GM19099 (cell line): Measurements from ENCODE around the gene ABCG1.

ENCODE experiments used
- POLR2A ChIP-seq: IDR thresholded peaks from 3 replicates; pipeline ENCODE4 v1.6.1; 2011; ENCODE audit warnings: low read depth; ENCODE audit not compliant: insufficient read length; ENCODE audit errors: extremely low read depth

ABCG1 gene

GRCh38 chr21:42261829-42262200 lies 42.9 kb downstream of the ABCG1 start:
- TF ChIP-seq POLR2A, result no peak

GRCh38 chr21:42262831-42263231 lies 43.9 kb downstream of the ABCG1 start:
- TF ChIP-seq POLR2A, result no peak

GRCh38 chr21:42263591-42264131 lies 44.7 kb downstream of the ABCG1 start:
- no peak for TF ChIP-seq POLR2A

- no peak for TF ChIP-seq POLR2A
These were observed 45.6 kb downstream of the ABCG1 start for GRCh38 chr21:42264245-42265195.

GRCh38 chr21:42265231-42265812 lies 46.4 kb downstream of the ABCG1 start:
- no peak for TF ChIP-seq POLR2A

- TF ChIP-seq POLR2A, result no peak
These were observed 48.1 kb downstream of the ABCG1 start for GRCh38 chr21:42266971-42267556.

- TF ChIP-seq POLR2A, result no peak
These were observed 50.4 kb downstream of the ABCG1 start for GRCh38 chr21:42269386-42269785.

- no peak for TF ChIP-seq POLR2A
These were observed 52.1 kb downstream of the ABCG1 start for GRCh38 chr21:42271065-42271464.

GRCh38 chr21:42272109-42272962 lies 53.4 kb downstream of the ABCG1 start:
- TF ChIP-seq POLR2A, result no peak

GRCh38 chr21:42272984-42273600 lies 54.2 kb downstream of the ABCG1 start:
- no peak for TF ChIP-seq POLR2A

- TF ChIP-seq POLR2A, result no peak
These were observed 57.1 kb downstream of the ABCG1 start for GRCh38 chr21:42276076-42276475.

- TF ChIP-seq POLR2A, result no peak
These were observed 57.7 kb downstream of the ABCG1 start for GRCh38 chr21:42276526-42277154.

GRCh38 chr21:42277593-42277992 lies 58.7 kb downstream of the ABCG1 start:
- no peak for TF ChIP-seq POLR2A
